Heart left ventricle (tissue), 16 donors: ENCODE measurements around the gene SPTAN1. TPM values are rescaled to one million over a fixed set of nuclear protein-coding genes. Genes with fewer than 3 reads are reported as not detected.
A peak's percentile ranks its signal among the peaks of the same experiment; 100 is the strongest.

ENCODE experiments used
- ATAC-seq, 4 donors: fragments of 200-7000 bp; cut with Tn5 transposase; one replicate each; pipeline ENCODE4 v1.9.1; 2020 to 2022; ENCODE audit warnings: moderate library complexity in 4 of 4, mild to moderate bottlenecking in 3 of 4, moderate number of reproducible peaks in 1 of 4
- DNase-seq, 5 donors: peaks; one replicate each; pipeline ENCODE4 v3.0.0-alpha.2; 2020
- H3K27ac ChIP-seq, 12 donors: fragments of 200-600 bp; sonication (generic) in 4 of 12; one replicate each; pipeline versions ENCODE4 v1.5.0 to v1.8.0; 2016 to 2022; ENCODE audit warnings: mild to moderate bottlenecking in 2 of 12
- H3K27me3 ChIP-seq, 9 donors: fragments of 200-600 bp; sonication (generic) in 2 of 9; one replicate each; pipeline versions ENCODE4 v1.5.1 to v1.8.0; 2016 to 2022; ENCODE audit warnings: mild to moderate bottlenecking in 3 of 9
- H3K36me3 ChIP-seq, 9 donors: fragments of 200-600 bp; sonication (generic) in 2 of 9; one replicate each; pipeline versions ENCODE4 v1.5.0 to v1.8.0; 2018 to 2022; ENCODE audit warnings: mild to moderate bottlenecking in 2 of 9
- H3K4me1 ChIP-seq, 12 donors: fragments of 200-600 bp; sonication (generic) in 4 of 12; one replicate each; pipeline versions ENCODE4 v1.5.0 to v1.8.0; 2016 to 2022; ENCODE audit warnings: mild to moderate bottlenecking in 3 of 12
- H3K4me3 ChIP-seq, 12 donors: fragments of 200-600 bp; sonication (generic) in 4 of 12; one replicate each; pipeline versions ENCODE4 v1.5.0 to v1.8.0; 2017 to 2022; ENCODE audit warnings: mild to moderate bottlenecking in 9 of 12, moderate library complexity in 4 of 12
- H3K9me3 ChIP-seq, 12 donors: fragments of 200-600 bp; sonication (generic) in 4 of 12; one replicate each; pipeline versions ENCODE4 v1.5.0 to v1.8.0; 2016 to 2022; ENCODE audit warnings: mild to moderate bottlenecking in 1 of 12
- POLR2A ChIP-seq, 2 donors: fragments of 450-650 bp; IDR thresholded peaks; one replicate each; pipeline ENCODE4 v1.6.1; 2017; ENCODE audit warnings: antibody characterized with exemption in 2 of 2, mild to moderate bottlenecking in 2 of 2, moderate library complexity in 2 of 2
- WGBS, 4 donors: extraction: QIAGEN DNeasy Blood & Tissue Kit in 2 of 4; methylation state at CpG; one replicate each; pipeline versions ENCODE4 v1.1.5 to v1.1.7; 2013 to 2018; 5-methylcytosine and 5-hydroxymethylcytosine counted together
- intact Hi-C, 10 donors: fragments of 100-400 bp; cut with DNase I; formaldehyde crosslinking; loops; one replicate each; pipeline versions ENCODE4 v1.11.1 to v1.14.2; 2022
- polyA plus RNA-seq, 2 donors: library from polyadenylated mRNA; stranded (reverse); fragments of 200-250 nt; gene quantifications; one replicate each; pipeline ENCODE4 v1.2.3, GENCODE V29; 2013
- total RNA-seq, 9 donors: library from RNA; depleted of rRNA in 2 of 9; stranded (reverse); fragments of >200 nt in 2 of 9; fragmentation: NEBNext Ultra II Directional in 3 of 9; extraction: Animal tissue kit (Norgen Biotek cat#: 25700) in 3 of 9; gene quantifications; one replicate each; pipeline versions ENCODE4 v1.1.0 to v1.2.4, GENCODE V29; 2016 to 2023
- TF ChIP-seq, protein P1 (sequence below), 12 donors: fragments of 200-600 bp; sonication (generic) in 4 of 12; IDR thresholded peaks; one replicate each; pipeline versions ENCODE4 v1.5.0 to v1.8.0; 2018 to 2022; ENCODE audit warnings: antibody characterized with exemption in 12 of 12, mild to moderate bottlenecking in 5 of 12
- donor health status: ischemic (EF 13 %, LVEDD 7.1; RV severe dilation, severe dysfunction).
- donor health status: healthy with polysubstance abuse.
- donor health status: DM: no; HTN: yes; CAD: no.
- donor health status: DM: no; HTN: no; CAD: no.
- donor health status: ischemic (EF 25% LVEDD 6.9; RV normal size, moderate dysfunction).
- donor health status: ischemic (EF 25% LVEDD 5.7; RV mildly dilated, moderate dysfunction).
- donor health status: healthy.
- donor health status: DM: yes; HTN: yes; CAD: no.
- donor health status: ischemic (EF 35%, LVEDD 5.7; RV mildly dilated, moderate dysfunction).
- donor health status: nonischemic (EF 11% LVEDD 7.7; RV severe dilation, severe dysfunction).
- donor health status: DM: yes; HTN: yes; CAD: no.
- donor health status: PGD.
- donor health status: ischemic (EF 29% LVEDD 5.4; RV normal size, mild dysfunction).
- donor health status: nonischemic (EF 23%, LVEDD 6.1; RV moderate dilation, normal function).

The SPTAN1 gene
- total and polyA plus RNA-seq, 11 donors = 104 to 472 (median 273) TPM

GRCh38 chr9:128555180-128555721, 2.9 kb downstream of the SPTAN1 start:
- Histone ChIP-seq H3K36me3 (peaks cover 0 to 6% (median 0%) of the 10 kb centered on the region in 9 donors), H3K9me3 (no peaks in the 10 kb centered on the region), H3K27ac (peak overlapping the region; percentile 35 to 100 (median 98)), H3K4me3 (peak overlapping the region in 9 of 12 donors; percentile 77 to 98 (median 96)), H3K27me3 (no peaks in the 10 kb centered on the region), H3K4me1 (peaks cover 26 to 84% (median 78%) of the 10 kb centered on the region in 12 donors)
- intact Hi-C loops = no loop called here
- ATAC-seq (no peak), DNase-seq (no peak)
- TF ChIP-seq POLR2A (IDR thresholded peaks at IDR 0.05) = no peak
- TF ChIP-seq, protein P1, sequence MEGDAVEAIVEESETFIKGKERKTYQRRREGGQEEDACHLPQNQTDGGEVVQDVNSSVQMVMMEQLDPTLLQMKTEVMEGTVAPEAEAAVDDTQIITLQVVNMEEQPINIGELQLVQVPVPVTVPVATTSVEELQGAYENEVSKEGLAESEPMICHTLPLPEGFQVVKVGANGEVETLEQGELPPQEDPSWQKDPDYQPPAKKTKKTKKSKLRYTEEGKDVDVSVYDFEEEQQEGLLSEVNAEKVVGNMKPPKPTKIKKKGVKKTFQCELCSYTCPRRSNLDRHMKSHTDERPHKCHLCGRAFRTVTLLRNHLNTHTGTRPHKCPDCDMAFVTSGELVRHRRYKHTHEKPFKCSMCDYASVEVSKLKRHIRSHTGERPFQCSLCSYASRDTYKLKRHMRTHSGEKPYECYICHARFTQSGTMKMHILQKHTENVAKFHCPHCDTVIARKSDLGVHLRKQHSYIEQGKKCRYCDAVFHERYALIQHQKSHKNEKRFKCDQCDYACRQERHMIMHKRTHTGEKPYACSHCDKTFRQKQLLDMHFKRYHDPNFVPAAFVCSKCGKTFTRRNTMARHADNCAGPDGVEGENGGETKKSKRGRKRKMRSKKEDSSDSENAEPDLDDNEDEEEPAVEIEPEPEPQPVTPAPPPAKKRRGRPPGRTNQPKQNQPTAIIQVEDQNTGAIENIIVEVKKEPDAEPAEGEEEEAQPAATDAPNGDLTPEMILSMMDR (IDR thresholded peaks at IDR 0.05) = no peak
- WGBS, 4 donors = 7 to 20% (median 16%) methylated on average over 9 of the region's 9 CpGs

DNA sequence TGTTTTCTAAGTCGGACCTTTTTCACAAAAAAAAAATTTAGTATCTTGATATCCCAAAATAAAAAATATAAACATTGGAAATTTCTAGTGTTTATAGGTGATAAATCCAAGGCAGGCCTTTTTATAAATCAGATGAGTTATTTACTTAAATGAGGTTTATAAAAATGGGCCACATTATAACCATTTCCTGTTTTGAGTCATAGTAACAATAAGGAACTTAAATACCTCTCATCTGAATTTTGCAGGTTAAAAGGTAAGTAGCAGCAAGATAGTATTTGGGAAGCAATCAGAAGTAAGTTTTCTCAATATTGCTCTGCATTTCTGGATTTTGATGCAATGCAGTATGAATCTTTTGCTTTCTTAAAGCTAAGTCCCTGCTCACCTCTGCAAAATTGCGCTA, 3.9 kb downstream of the SPTAN1 start:
- 81 to 87% (median 84%) methylated on average over 2 of the region's 2 CpGs for WGBS, 4 donors
- Histone ChIP-seq H3K4me3 (peak overlapping the region in 1 of 12 donors; percentile 96), H3K36me3 (peaks cover 0 to 6% (median 0%) of the 10 kb centered on the region in 9 donors), H3K27me3 (no peaks in the 10 kb centered on the region), H3K27ac (peak overlapping the region in 4 of 12 donors; percentile 2 to 100 (median 96)), H3K9me3 (no peaks in the 10 kb centered on the region), H3K4me1 (peaks cover 25 to 84% (median 76%) of the 10 kb centered on the region in 12 donors)
- ATAC-seq (no peak), DNase-seq (no peak)
- TF ChIP-seq, protein P1 (IDR thresholded peaks at IDR 0.05) = no peak
- no peak for TF ChIP-seq POLR2A (IDR thresholded peaks at IDR 0.05)
- intact Hi-C loops = no loop called here

GRCh38 chr9:128556926-128557634, 4.7 kb downstream of the SPTAN1 start:
- intact Hi-C loops = no loop called here
- Histone ChIP-seq H3K9me3 (no peaks in the 10 kb centered on the region), H3K36me3 (peaks cover 0 to 11% (median under 1%) of the 10 kb centered on the region in 9 donors), H3K27me3 (no peaks in the 10 kb centered on the region), H3K4me1 (peaks cover 22 to 80% (median 72%) of the 10 kb centered on the region in 12 donors), H3K4me3 (no peak overlapping the region), H3K27ac (peak overlapping the region in 11 of 12 donors; percentile 2 to 100 (median 79))
- no peak for ATAC-seq
- TF ChIP-seq, protein P1 (IDR thresholded peaks at IDR 0.05) = no peak
- TF ChIP-seq POLR2A (IDR thresholded peaks at IDR 0.05) = no peak
- no peak for DNase-seq
- 71 to 82% (median 76%) methylated on average over 5 of the region's 5 CpGs for WGBS, 4 donors
